HG02678 (cell line): ENCODE measurements around the gene PRPF6.
"Not testable (repeated sequence)": the region's sequence is repeated elsewhere in the genome, so short reads cannot be mapped to it uniquely, and the experiment has no call there.

Experiments used
- ATAC-seq: cut with Tn5 transposase; IDR thresholded peaks from one replicate; pipeline ENCODE4 v1.9.1; 2021; ENCODE audit warnings: mild to moderate bottlenecking, moderate library complexity; ENCODE audit not compliant: unreplicated experiment

PRPF6 gene

GRCh38 chr20:63972312-63973159 is 8.4 kb upstream of the PRPF6 start:
- no peak for ATAC-seq

GRCh38 chr20:63973160-63973479 is 7.8 kb upstream of the PRPF6 start:
- ATAC-seq = no peak

GRCh38 chr20:63973636-63974401 is 7.1 kb upstream of the PRPF6 start:
- no peak for ATAC-seq

DNA sequence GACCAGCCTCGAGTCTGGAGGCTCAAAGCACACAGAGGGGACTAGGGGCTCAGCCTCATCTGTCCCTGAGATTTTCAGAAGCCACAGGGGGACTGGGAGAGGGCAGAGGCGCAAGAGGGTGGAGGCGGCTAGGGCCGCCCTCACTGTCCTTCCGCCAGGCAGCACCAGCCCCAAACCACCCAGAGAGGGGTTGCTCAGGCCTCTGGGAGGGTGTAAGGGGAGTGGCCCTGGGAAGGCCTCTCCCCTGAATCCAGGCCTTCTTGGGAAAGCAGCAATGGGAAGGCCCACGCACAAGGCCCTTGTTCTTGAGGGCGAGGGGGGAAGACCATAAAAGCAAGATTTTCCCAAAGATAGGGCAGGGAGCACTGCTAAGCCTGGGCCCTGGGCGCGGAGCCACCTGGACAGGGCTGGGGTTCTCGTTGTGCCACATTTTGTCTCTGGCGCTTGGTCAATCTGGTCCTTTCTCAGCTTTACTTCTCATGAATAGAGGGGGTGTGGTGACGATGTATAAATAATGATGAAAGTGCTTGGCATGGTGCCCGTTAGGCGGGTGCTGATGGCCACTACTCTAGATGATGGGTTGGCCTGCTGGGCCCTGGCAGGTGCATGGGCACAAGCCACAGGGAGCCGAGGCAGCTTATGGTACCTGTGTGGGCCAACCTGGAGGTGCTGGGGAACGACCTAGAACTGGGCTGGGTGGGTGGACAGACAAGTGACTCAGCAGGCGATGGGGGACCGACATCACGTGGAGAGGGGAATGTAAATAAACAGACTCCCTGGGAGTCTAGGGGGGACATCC is 6.3 kb upstream of the PRPF6 start:
- no peak for ATAC-seq

GRCh38 chr20:63976511-63976910 is 4.4 kb upstream of the PRPF6 start:
- ATAC-seq = not testable (repeated sequence)

- no peak for ATAC-seq
Measured at GRCh38 chr20:63976980-63977738, 3.8 kb upstream of the PRPF6 start.

DNA sequence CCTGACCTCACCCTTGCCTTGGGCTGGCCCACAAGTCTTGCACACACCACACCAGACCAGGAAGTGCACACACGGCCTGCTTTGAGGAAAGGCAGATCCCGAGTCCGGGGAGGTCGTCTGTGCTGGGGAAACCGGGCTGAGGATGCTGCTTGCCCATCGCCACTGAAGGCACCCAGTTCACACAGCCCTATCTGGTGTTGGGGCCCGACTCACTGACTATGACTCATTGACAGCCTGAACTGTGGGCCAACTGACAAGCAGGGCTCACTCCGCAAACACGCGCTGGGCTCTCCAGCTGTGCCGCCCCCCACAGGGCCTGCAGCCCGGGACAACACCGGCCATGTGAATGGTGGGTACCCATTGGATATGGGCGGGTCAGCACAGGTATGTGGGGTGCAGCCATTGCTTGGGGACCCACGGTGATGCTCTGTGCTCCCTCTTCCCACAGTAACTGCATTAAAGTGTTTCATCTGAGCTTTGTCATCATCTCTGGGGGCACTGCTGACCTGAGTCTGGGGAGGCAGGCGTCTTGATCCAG is 3.1 kb upstream of the PRPF6 start:
- no peak for ATAC-seq

DNA sequence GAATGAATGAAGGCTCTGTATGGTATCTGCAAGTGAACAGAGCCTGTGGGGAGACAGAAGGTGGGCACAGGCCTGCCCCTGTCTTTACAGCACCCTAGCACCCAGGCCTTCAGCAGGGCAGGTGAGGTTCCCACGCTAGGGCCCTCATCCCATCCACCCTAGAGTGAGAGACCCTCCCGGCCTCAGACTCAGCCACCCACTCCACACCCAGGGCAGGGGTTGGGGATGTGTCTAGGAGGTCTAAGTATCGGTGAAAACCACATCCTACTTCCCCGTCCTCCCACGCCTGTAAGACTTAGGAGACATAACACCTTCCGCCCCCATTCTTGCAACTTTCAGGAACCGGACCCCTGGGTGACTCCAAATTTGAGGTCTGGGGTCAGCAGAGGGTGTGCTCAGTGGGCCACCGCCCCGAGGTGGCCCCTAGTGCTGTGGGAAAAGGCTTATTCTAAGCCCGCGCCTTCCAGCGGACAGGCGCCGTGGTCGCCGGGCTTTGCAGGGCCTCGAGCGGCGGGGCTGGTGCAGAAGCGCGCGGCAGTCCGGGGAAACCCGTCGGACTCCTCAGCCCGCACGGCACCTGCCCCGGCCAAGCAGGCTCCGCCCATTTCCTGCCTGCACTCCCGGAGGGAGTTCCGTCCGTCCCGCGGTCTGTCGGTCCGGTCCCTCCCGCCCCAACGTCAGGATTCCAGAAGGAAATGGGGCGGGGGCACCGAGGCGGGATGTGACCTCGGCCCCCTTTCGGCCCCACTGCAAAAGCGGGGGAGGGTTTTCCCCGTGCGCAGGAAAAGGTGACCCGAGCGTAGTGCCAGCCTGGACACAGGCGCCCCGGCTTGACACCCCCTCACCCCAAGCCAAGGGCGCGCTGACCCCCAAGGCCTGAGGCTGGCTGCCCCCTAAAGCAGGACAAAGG is 2.4 kb upstream of the PRPF6 start:
- ATAC-seq = peak; percentile 39

- no peak for ATAC-seq
Measured at GRCh38 chr20:63979229-63979556, 1.7 kb upstream of the PRPF6 start.

GRCh38 chr20:63979557-63980316 is 1.2 kb upstream of the PRPF6 start, which contains the start of gene SAMD10:
SAMD10 (minus strand) TSS chr20:63979642; CDS start chr20:63979467, 175 bp downstream.
- ATAC-seq = peak; percentile 35

- peak; percentile 5 for ATAC-seq
Measured at GRCh38 chr20:63980317-63980805, 571 bp upstream of the PRPF6 start.

DNA sequence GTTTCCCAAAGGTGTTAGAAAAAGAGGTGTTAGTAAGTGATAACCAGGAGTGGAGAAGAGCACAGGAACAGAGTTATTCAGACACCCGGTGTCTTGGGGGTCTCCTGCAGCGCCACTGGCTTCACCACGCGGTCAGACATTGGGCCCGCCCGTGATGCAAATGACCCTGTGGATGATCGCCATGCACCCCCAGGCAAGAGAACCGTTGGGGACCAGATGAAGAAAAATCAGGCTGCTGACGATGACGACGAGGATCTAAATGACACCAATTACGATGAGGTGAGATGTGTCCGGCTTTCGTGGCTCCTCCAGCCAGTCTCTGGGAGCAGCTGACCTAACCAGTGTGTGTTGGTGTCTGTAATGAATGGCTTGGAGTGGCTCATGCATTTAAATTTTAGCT is 2.0 kb downstream of the PRPF6 start:
- no peak for ATAC-seq

- ATAC-seq = no peak
Measured at GRCh38 chr20:64000906-64001305, 20.0 kb downstream of the PRPF6 start.

- no peak for ATAC-seq
Measured at GRCh38 chr20:64001607-64002011, 20.7 kb downstream of the PRPF6 start.

- no peak for ATAC-seq
Measured at GRCh38 chr20:64003960-64004725, 23.2 kb downstream of the PRPF6 start.

GRCh38 chr20:64005394-64005793 is 24.5 kb downstream of the PRPF6 start:
- ATAC-seq = no peak

DNA sequence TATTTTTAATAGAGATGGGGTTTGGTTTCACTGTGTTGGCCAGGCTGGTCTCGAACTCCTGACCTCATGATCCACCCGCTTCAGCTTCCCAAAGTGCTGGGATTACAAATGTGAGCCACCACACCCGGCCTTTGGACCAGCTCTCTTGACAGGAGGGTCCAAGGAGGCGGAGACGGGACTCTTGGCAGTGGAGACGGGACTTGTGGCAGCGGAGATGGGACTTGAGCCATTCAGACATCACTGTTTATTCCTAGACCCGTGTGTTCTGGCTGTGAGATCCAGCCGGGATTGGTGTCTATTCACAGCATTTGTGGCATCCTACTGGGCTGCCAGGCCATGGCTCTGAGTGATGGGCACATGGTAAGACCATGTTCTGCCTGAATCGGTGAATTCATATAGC is 25.6 kb downstream of the PRPF6 start:
- ATAC-seq = no peak

- no peak for ATAC-seq
Measured at GRCh38 chr20:64006902-64007301, 26.0 kb downstream of the PRPF6 start.
